ENCODE measurements around the gene SPOCK3.

GRCh38 chr4:166734797-166735196 is 499.5 kb downstream of the SPOCK3 start:
- TF ChIP-seq ZNF274 (IDR thresholded peaks at IDR 0.05; ENCODE audit: low read depth, low read length) (no peak), SUZ12 (IDR thresholded peaks at IDR 0.05; ENCODE audit: extremely low read depth, insufficient read depth, insufficient read length) (no peak), YY1 (IDR thresholded peaks at IDR 0.05; ENCODE audit: insufficient read depth, insufficient read length) (no peak)

All from NT2/D1 (cell line).